Esophagus muscularis mucosa (tissue), 4 donors: Measurements from ENCODE around the gene MKRN2. TPM values are rescaled to one million over a fixed set of nuclear protein-coding genes. Genes with fewer than 3 reads are reported as not detected.
"Not testable (repeated sequence)": the region's sequence is repeated elsewhere in the genome, so short reads cannot be mapped to it uniquely, and the experiment has no call there.

Source experiments
- DNase-seq: peaks from one replicate; pipeline ENCODE4 v3.0.0-alpha.2; 2017; ENCODE audit errors: extremely low spot score
- H3K27ac ChIP-seq, 4 donors: fragments of 200-600 bp; sonication (generic); replicated peaks in 1 of 4; 1 replicate in 3 of 4; 2 replicates in 1 of 4; pipeline ENCODE4 v1.5.1; 2016 to 2019; ENCODE audit warnings: mild to moderate bottlenecking in 1 of 4
- H3K27me3 ChIP-seq, 4 donors: fragments of 200-600 bp; sonication (generic); one replicate each; pipeline versions ENCODE4 v1.5.1 to v1.6.0; 2016 to 2019
- H3K36me3 ChIP-seq, 4 donors: fragments of 200-600 bp; sonication (generic); one replicate each; pipeline ENCODE4 v1.5.1; 2016 to 2019
- H3K4me1 ChIP-seq, 4 donors: fragments of 200-600 bp; sonication (generic); one replicate each; pipeline ENCODE4 v1.5.1; 2016 to 2019
- H3K4me3 ChIP-seq, 4 donors: fragments of 200-600 bp; sonication (generic); 1 replicate in 2 of 4; 2 replicates in 2 of 4; pipeline ENCODE4 v1.5.1; 2016 to 2019; ENCODE audit warnings: mild to moderate bottlenecking in 4 of 4, moderate library complexity in 1 of 4
- H3K9me3 ChIP-seq, 4 donors: fragments of 200-600 bp; sonication (generic); 1 replicate in 3 of 4; 2 replicates in 1 of 4; pipeline ENCODE4 v1.5.1; 2016 to 2019
- EP300 ChIP-seq: sonication (generic); formaldehyde crosslinking; IDR thresholded peaks from one replicate; pipeline ENCODE4 v1.6.1; 2017; ENCODE audit warnings: antibody characterized with exemption
- POLR2A ChIP-seq: fragments of 450-650 bp; IDR thresholded peaks from one replicate; pipeline ENCODE4 v1.6.1; 2017; ENCODE audit warnings: antibody characterized with exemption, moderate library complexity, mild to moderate bottlenecking, low read depth
- POLR2AphosphoS5 ChIP-seq, 2 donors: sonication (generic); formaldehyde crosslinking; IDR thresholded peaks; one replicate each; pipeline ENCODE4 v1.6.1; 2017; ENCODE audit warnings: antibody characterized with exemption in 2 of 2
- whole genome bisulfite sequencing: methylation state at CpG from one replicate; pipeline ENCODE4 v1.1.5; 2018; 5-methylcytosine and 5-hydroxymethylcytosine counted together
- intact Hi-C: fragments of 100-400 bp; cut with DNase I; formaldehyde crosslinking; loops from one replicate; pipeline ENCODE4 v1.15.1; 2023
- total RNA-seq, 4 donors: library from RNA; depleted of rRNA; stranded (reverse); fragments of >200 nt; gene quantifications; one replicate each; pipeline versions ENCODE4 v1.1.0 to v1.2.1, GENCODE V29; 2016
- TF ChIP-seq, protein P1 (sequence below), 3 experiments: fragments of 200-600 bp in 2 of 3; fragments of 450-650 bp in 1 of 3; sonication (generic) in 2 of 3; IDR thresholded peaks; one replicate each; pipeline ENCODE4 v1.5.1; 2017 to 2019; ENCODE audit warnings: antibody characterized with exemption in 3 of 3, mild to moderate bottlenecking in 2 of 3, moderate library complexity in 1 of 3

The MKRN2 gene
- total RNA-seq, 4 donors from 2014 or later = 29.5 to 55.1 (median 38.0) TPM

DNA sequence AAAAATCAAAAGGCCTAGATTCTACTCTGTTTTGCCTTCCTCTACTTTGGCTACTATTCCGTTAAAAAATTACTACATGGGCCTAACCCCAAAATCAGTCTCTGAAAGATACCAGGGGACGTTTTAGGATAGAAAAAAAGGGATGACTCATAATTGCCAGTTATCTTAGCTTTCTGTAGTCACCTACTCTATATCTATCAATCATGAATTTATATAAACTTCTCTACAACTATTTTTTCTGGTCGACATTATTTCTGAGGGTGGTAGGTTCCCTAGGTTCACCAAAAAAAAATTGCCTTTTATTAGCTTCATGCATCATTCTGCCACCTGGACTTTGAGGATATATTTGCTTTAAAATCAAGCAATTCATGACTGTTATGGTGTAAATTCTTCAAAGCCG is 70.5 kb downstream of the MKRN2 start:
- intact Hi-C loops = no loop called here
- no peaks in the 10 kb centered on the region for H3K27me3 ChIP-seq
- no peaks in the 10 kb centered on the region for H3K36me3 ChIP-seq
- H3K4me1 ChIP-seq = peaks cover 53 to 89% (median 78%) of the 10 kb centered on the region in 4 donors
- 40% methylated on average over 4 of the region's 4 CpGs for WGBS
- H3K4me3 ChIP-seq = no peak overlapping the region
- no peak for DNase-seq
- no peaks in the 10 kb centered on the region for H3K9me3 ChIP-seq
- TF ChIP-seq, protein P1, sequence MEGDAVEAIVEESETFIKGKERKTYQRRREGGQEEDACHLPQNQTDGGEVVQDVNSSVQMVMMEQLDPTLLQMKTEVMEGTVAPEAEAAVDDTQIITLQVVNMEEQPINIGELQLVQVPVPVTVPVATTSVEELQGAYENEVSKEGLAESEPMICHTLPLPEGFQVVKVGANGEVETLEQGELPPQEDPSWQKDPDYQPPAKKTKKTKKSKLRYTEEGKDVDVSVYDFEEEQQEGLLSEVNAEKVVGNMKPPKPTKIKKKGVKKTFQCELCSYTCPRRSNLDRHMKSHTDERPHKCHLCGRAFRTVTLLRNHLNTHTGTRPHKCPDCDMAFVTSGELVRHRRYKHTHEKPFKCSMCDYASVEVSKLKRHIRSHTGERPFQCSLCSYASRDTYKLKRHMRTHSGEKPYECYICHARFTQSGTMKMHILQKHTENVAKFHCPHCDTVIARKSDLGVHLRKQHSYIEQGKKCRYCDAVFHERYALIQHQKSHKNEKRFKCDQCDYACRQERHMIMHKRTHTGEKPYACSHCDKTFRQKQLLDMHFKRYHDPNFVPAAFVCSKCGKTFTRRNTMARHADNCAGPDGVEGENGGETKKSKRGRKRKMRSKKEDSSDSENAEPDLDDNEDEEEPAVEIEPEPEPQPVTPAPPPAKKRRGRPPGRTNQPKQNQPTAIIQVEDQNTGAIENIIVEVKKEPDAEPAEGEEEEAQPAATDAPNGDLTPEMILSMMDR (IDR thresholded peaks at IDR 0.05) = no peak
- TF ChIP-seq POLR2AphosphoS5 (IDR thresholded peaks at IDR 0.05) (no peak), EP300 (no peak), POLR2A (no peak)
- no peak overlapping the region for H3K27ac ChIP-seq

DNA sequence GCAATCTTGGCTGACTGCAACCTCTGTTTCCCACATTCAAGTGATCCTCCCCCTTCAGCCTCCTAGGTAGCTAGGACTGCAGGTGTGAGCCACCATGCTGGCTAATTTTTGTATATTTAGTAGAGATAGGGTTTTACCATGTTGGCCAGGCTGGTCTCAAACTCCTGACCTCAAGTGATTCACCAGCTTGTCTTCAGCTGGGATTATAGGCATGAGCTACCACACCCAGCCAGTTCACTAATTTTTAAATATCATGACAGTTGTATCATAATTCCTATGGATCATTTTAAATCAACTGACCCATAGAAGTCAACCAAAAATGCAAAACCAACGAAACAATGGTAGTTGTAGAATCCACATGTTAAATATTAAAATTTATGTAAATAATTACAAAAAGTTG is 71.9 kb downstream of the MKRN2 start:
- no peak for DNase-seq
- 90% methylated on average over 1 of the region's 1 CpG for WGBS
- no peak overlapping the region for H3K27ac ChIP-seq

DNA sequence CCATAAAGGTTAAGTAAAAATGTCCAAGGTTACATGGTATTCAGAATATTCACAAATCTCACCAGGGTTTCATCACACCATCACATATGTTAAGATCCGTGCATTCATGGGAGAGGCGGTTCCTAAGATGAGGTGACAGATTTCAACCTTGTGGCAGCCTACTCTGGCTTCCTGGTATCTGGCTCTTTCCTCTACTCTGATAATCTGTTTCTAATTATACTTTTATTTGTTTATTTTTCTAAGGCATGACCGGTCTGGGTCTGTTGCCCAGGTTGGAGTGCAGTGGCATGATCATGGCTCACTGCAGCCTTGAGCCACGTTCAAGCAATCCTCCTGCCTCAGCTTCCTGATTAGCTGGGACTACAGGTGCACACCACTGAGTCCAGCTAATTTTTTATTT is 72.7 kb downstream of the MKRN2 start:
- Histone ChIP-seq H3K9me3 (no peaks in the 10 kb centered on the region), H3K27ac (no peak overlapping the region), H3K36me3 (no peaks in the 10 kb centered on the region), H3K4me1 (peaks cover 48 to 84% (median 68%) of the 10 kb centered on the region in 4 donors), H3K27me3 (no peaks in the 10 kb centered on the region), H3K4me3 (no peak overlapping the region)
- DNase-seq = no peak
- TF ChIP-seq POLR2A = no peak
- no peak for TF ChIP-seq POLR2AphosphoS5 (IDR thresholded peaks at IDR 0.05)
- TF ChIP-seq, protein P1 (IDR thresholded peaks at IDR 0.05) = no peak
- no peak for TF ChIP-seq EP300
- intact Hi-C loops = no loop called here
- 49% methylated on average over 4 of the region's 4 CpGs for WGBS

More for the DNA sequence above, 71.9 kb downstream of the MKRN2 start:
- no peaks in the 10 kb centered on the region for H3K9me3 ChIP-seq
- H3K4me1 ChIP-seq = peaks cover 53 to 90% (median 72%) of the 10 kb centered on the region in 4 donors
- no peaks in the 10 kb centered on the region for H3K36me3 ChIP-seq
- intact Hi-C loops = no loop called here
- no peak overlapping the region for H3K4me3 ChIP-seq
- TF ChIP-seq, protein P1 (IDR thresholded peaks at IDR 0.05) = no peak
- TF ChIP-seq EP300 (no peak), POLR2AphosphoS5 (IDR thresholded peaks at IDR 0.05) (no peak)
- no peaks in the 10 kb centered on the region for H3K27me3 ChIP-seq

DNA sequence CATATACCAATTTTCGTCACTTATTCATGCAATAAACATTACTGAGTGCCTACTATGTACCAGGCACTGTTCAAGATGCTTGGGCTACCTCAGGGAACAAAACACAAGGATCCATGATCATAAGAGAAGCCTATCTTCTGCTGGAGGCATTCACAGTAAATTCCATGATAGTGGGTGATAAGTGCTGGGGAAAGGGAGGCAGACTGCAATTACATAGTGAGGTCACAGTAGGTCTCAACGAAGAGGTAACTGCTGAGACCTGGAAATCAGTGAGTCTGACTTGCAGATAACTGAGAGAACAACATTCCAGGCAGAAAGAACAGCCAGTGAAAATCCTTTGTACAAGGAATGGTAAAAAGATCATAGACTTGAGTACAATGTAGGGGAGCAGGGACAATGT is 73.4 kb downstream of the MKRN2 start:
- Histone ChIP-seq H3K27me3 (no peaks in the 10 kb centered on the region), H3K9me3 (no peaks in the 10 kb centered on the region), H3K27ac (no peak overlapping the region), H3K36me3 (no peaks in the 10 kb centered on the region), H3K4me1 (peaks cover 43 to 77% (median 62%) of the 10 kb centered on the region in 4 donors), H3K4me3 (no peak overlapping the region)
- 79% methylated on average over 2 of the region's 2 CpGs for WGBS
- no peak for TF ChIP-seq POLR2A
- no peak for TF ChIP-seq EP300
- TF ChIP-seq POLR2AphosphoS5 (IDR thresholded peaks at IDR 0.05) = no peak
- TF ChIP-seq, protein P1 (IDR thresholded peaks at IDR 0.05) = no peak
- no peak for DNase-seq
- intact Hi-C loops = no loop called here

DNA sequence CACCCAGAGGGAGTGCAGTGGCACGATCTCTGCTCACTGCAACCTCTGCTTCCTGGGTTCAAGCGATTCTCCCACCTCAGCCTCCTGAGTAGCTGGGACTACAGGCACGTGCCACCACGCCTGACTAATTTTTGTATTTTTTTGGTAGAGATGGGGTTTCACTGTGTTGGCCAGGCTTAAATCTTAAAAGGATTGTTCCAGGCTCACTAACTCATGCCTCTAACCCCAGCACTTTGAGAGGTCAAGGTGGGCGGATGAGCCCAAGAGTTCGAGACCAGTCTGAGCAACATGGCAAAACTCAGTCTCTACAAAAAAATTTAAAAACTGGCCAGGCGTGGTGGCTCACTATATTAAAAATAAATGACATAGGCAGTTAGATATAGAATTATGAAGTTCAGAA is 74.0 kb downstream of the MKRN2 start:
- WGBS = 94% methylated on average over 7 of the region's 7 CpGs
- not testable (repeated sequence) for DNase-seq
- peaks cover 41 to 72% (median 56%) of the 10 kb centered on the region in 4 donors for H3K4me1 ChIP-seq

More for the DNA sequence above, 74.0 kb downstream of the MKRN2 start:
- H3K27ac ChIP-seq, H3K36me3 ChIP-seq, intact Hi-C loops, H3K27me3 ChIP-seq, H3K4me3 ChIP-seq, H3K9me3 ChIP-seq: not testable (repeated sequence)
